NCI-H345 treated with DMSO at 0.1 percent for 48 hours (cell line): Measurements from ENCODE around the gene IL17RC.
"Not testable (repeated sequence)": the region's sequence is repeated elsewhere in the genome, so short reads cannot be mapped to it uniquely, and the experiment has no call there.

Source experiments
- DNase-seq: peaks from one replicate; lab custom pipeline; 2025; ENCODE audit not compliant: unreplicated experiment; lab: John Stamatoyannopoulos, UW

IL17RC gene, protein sequence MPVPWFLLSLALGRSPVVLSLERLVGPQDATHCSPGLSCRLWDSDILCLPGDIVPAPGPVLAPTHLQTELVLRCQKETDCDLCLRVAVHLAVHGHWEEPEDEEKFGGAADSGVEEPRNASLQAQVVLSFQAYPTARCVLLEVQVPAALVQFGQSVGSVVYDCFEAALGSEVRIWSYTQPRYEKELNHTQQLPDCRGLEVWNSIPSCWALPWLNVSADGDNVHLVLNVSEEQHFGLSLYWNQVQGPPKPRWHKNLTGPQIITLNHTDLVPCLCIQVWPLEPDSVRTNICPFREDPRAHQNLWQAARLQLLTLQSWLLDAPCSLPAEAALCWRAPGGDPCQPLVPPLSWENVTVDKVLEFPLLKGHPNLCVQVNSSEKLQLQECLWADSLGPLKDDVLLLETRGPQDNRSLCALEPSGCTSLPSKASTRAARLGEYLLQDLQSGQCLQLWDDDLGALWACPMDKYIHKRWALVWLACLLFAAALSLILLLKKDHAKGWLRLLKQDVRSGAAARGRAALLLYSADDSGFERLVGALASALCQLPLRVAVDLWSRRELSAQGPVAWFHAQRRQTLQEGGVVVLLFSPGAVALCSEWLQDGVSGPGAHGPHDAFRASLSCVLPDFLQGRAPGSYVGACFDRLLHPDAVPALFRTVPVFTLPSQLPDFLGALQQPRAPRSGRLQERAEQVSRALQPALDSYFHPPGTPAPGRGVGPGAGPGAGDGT

DNA sequence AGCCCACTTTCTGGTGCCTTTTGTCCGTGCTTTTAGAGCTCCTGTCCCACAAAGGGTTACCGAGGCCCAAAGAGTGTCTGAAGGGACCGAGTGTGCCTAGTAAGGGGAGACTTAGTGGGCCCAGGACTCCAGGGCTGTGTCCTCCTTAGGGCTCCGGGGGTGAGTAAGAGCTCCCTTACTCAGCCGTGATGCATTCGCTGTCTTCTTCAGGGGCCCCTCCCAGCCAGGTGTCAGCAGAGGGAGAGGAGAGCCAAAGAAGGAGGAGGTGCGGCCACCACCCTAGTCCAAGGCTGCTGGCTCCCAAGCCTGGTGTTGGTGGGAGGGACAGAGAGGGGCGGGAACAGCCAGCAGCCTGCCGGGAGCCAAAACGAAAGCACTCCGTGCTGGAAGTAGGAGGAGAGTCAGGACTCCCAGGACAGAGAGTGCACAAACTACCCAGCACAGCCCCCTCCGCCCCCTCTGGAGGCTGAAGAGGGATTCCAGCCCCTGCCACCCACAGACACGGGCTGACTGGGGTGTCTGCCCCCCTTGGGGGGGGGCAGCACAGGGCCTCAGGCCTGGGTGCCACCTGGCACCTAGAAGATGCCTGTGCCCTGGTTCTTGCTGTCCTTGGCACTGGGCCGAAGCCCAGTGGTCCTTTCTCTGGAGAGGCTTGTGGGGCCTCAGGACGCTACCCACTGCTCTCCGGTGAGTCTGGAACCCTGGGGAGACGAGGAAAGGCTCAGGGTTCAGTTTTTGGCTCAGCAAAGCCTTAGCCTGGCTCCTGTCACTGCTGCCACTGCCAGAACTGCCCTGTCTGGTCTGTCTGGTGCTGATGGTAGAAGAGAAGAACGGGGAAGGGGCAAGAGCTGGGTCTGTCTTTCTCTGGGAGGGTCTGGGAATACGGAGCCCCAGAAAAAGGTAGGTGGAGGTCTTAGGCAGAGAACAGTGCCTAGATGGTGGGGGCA, at the start of gene IL17RC:
Gene IL17RC, plus strand, starts transcription at position 365 of the 947 bp plus-strand sequence. Its CDS starts 218 bp downstream, at position 583.
- DNase-seq = peak; percentile 48

DNA sequence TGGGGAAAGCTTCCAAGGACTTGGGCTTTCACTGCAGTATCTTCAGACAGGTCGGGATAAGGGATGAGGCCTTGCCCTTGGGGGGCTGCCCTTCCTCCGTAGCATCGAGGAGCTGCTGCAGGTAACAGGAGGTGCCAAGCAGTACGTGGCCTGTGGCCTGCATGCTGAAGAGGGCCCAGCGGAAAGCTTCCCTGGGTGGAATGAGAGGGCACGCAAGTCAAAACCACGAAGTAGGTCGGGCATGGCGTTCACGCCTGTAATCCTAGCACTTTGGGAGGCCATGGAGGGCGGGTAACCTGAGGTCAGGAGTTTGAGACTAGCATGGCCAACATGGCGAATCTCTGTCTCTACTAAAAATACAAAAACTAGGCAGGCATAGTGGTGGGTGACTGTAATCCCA, 49.8 kb upstream of the IL17RC start:
- DNase-seq = no peak

DNA sequence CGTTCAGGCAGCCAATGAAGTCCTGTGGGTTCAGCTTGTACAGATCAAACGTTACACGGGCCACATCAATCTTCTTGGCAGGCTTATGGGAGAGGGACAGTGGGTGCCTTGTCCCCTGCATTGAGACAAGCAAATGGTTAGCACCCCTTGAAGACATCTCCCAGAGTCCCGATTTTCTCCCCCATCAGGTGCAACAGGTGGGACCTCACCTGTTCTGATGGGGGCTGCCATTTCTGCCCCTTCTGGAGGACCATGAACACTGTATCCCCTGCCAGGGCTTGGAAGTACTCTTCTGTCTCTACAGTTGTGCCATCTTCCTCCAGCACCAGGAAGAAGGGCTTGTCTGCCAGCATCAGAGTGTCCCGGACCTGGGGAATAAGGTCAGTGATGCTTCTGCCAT, 46.9 kb upstream of the IL17RC start:
- no peak for DNase-seq

DNA sequence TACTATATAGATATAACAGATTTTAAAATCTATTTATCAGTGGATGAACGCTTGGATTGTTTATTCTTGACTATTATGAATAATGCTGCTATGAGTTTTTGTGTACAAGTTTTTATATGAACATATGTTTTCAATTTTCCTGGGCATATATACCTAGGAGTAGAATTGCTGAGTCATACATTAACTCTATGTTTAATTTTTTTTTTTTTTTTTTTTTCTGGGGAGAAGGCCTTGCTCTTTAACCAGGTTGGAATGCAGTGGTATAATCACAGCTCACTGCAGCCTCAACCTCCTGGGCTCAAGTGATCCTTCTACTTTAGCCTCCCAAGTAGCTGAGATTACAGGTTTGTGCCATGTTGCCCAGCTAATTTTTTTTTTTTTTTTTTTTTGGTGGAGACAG, 45.9 kb upstream of the IL17RC start:
- DNase-seq = no peak

DNA sequence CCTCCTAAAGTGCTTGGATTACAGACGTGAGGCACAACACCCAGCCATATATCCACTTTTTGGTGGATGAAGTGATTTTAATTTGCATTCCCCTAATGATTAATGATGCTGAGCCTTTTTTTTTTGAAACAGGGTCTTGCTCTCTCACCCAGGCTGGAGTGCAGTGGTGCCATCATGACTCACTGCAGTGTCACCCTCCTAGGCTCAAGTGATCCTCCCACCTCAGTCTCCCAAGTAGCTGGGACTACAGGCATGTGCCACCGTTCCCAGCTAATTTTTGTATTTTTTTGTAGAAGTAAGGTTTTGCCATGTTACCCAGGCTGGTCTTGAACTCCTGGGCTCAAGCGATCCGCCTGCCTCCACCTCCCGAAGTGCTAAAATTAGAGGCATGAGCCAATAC, 44.8 kb upstream of the IL17RC start:
- DNase-seq = not testable (repeated sequence)

DNA sequence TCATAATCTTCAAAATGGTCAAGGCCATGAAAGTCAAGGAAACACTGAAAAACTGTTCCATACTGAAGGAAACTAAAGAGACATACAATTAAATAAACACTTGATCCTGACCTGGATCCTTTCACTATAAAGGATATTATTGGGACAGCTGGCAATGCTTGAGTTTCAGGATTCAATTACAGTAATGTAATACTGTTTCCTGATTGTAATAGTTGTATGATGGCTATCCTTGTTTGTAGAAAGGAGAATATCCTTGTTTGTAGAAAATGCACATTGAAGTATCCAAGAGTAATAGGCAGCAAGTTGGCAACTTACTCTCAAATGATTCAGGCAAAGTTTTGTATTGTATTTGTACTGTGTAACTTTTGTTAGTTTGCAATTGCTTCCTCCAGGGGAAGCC, 41.5 kb upstream of the IL17RC start:
- DNase-seq = no peak

DNA sequence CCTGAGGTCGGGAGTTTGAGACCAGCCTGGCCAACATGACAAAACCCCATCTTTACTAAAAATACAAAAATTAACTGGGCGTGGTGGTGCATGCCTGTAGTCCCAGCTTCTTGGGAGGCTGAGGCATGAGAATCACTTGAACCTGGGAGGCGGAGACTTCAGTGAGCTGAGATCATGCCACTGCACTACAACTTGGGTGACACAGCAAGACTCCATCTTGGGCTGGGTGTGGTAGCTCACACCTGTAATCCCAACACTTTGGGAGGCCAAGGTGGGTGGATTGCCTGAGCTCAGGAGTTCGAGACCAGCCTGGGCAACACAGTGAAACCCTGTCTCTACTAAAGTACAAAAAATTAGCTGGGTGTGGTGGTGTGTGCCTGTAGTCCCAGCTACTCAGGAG, 40.6 kb upstream of the IL17RC start:
- DNase-seq = not testable (repeated sequence)

DNA sequence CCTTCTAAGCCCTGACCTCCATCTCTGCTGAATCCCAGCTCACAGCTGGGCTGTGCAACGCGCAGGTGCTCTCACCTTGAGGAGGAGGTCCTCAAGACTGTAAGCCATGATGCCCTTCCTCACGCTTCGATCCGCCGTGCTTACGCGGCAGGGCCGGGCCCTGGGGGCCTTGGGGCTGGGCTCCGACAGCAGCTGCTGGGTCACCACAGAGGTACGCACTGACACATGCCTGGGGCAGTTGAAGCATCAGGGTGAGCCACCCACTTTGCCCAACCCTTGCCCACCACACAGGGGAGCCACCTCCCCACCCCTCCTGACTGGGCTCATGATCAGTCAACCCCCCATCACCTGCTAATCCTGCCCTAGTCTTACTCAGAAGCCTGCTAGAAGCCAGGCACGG, 39.9 kb upstream of the IL17RC start:
- no peak for DNase-seq

DNA sequence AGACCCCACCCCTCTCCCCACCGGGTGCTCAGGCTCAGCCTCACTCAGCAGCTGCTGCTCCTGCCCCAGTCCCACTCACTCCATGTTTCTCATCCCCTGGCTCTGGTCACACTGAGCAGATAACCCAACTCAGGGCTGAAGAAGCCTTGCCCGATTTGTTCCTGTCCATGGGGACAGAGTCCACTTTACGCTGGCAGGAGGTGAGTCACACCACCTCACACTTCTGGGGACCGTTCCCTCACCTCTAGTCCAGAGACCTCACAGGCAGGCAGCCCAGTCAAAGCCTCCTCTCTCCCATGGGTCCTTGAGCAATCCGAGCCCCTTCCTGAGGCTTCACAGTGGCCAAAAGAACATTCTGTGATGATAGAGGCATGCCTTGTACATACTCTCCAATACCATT, 38.2 kb upstream of the IL17RC start:
- DNase-seq = no peak

DNA sequence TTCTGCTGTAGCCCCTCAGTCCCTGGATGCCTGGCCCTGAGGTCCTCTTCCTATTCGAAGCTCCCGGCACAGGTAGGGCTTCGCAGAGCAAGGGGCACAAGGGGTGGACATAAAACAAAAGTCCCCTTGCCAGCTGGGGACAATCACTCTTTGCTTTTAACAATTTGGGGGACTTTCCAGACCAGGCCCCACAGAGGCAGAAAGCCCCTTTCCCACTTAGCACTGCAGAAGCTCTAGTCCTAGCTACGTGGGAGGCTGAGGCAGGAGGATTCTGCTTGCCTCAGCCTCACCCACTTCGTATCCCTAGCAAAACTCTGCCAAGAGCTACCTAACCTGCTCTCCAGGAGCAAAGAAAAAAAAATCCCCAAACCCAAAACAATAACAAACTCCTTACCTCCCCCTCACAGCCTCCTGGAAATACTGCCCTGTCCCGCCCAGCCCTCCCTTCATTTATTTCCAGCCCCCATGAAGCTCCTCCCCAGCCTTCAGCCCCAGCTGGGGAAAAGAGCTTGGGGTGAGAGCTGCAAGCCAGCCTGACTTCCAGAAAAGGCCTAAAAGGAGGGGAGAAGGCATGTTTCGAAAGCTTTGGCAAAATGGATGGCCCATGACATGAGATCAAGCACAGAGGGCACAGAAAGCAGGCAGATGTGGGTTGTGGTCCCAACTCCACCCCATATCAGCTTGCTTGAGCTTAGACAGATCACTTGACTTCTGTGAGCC, 36.9 kb upstream of the IL17RC start, which contains the start of gene CIDEC:
Gene CIDEC, minus strand, starts transcription at position 424 of the 720 bp plus-strand sequence. CDS start 1,767 bp downstream, outside the sequence.
- no peak for DNase-seq

DNA sequence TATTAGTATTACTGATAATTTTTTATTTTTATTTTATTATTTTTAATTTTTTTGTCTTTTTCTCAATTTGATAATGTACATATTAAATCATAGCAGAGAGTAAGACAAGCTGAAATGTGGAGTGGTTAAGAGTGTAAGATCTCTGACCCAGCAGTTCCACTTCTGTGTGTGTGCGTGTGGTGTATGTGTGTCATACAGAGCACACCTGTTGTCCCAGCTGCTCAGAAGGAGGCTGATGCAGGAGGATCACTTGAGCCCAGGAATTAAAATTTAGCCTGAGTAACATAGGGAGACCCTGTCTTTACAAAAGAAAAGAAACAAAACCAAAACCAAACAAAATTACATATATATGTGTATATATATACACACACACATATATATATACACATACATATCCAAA, 35.5 kb upstream of the IL17RC start:
- DNase-seq = no peak

DNA sequence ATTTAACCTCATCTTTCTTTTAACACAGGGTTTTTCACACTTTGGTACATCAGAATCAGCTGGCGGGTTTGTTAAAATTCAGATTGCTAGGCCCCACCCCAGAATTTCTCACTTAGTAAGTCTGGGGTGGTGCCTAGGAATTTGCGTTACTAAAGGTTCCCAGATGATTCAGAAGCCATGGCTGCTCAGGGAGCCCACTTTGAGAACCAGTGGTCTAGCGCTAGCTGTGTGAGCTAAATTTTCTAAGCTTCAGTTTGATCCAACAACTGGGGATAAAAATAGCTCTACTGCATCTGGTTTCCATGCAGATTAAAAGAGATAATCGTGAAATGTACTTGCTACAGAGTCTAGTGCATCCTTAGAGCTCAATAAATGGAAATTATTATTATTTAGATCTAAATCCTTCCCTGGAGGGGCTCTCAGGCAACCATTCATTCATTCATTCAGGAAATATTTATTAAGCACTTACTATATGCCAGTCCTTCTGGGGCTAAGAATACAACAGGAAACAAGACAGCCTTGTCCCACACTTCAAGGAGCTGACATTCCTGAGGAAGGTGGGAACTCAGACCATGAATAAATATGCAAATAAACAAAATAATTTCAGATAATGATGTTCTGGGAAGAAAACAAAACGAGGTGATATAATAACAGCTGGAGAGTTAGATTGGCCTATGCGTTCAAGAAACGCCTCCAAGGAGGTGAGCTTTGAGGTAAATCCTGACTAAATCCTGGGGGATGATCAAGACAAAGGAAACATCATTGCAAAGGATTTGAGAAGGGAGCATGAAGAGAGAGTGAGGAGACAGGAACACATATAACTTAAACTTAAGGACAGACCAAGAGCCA, 33.0 kb upstream of the IL17RC start:
- DNase-seq = no peak

DNA sequence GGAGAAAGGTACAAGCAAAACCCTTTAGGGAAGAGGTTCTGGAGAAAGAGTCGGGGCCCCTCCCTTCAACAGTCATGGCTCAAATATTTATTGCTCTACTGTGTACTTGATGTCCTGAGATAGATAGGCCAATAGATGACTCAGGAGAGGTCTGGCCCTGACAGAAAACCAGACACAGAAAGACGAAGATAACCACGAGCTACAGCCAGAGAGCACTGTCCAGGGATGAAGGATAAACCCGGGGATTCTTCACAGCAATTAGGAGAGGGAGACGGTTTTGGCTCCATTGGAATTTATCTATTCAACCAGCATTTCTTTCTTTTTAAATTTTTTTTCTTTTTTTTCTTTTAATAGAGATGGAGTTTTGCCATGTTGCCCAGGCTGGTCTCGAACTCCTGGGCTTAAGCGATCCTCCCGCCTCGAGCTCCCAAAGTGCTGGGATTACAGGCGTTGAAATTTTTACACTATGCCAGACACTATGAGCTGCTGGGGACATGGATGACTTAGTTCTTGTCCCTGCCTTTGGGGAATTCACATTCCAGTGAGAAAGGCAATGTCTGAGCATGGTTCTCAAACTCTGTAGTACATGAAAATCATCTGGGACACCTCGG, 32.2 kb upstream of the IL17RC start:
- DNase-seq = no peak

DNA sequence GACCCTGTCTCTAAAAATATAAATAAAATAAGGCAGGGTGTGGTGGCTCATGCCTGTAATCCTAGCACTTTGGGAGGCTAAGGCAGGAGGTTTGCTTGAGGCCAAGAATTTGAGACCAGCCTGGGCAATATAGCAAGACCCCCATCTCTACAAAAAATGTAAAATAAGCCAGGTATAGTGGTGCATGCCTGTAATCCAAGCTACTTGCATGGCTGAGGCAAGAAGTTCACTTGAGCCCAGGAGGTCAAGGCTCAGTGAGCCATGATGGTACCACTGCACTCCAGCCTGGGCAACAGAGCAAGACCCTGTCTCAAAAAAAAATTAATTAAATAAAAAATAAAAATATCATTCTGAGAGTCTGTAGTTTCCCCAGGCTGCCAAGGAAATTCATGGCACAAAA, 30.6 kb upstream of the IL17RC start:
- DNase-seq = no peak

DNA sequence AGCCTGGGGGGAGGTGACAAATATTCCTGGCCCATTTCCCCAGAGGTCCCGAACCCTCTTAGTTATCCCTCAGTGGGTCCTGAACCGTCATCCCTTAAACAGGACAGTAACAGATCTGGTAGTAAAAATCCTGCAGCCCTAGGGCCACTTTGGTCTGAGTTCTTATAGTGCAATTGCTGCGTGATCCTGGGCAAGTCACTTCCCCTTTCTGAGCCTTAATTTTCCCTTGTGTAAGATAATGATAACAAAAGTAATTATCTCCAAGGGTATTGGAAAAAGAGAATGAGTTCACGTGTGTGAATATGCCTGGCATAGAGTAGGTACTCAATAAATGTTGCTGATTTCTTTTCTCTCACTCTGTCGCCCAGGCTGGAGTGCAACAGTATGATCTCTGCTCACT, 29.4 kb upstream of the IL17RC start:
- no peak for DNase-seq

DNA sequence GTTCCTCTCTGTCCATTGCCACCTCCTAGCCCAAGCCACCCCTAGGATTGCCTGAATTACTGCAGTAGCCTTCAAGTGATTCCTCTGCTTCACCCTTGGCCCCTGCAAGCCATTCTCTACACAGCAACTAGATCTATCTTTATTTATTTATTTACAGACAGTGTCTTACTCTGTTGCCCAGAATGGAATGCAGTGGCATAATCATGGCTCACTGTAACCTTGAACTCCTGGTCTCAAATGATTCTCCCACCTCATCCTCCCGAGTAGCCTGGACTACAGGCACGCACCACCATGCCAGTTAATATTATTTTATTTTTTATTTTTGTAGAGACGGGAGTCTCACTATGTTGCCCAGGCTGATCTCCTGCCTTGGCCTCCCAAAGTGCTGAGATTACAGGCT, 28.4 kb upstream of the IL17RC start:
- no peak for DNase-seq

DNA sequence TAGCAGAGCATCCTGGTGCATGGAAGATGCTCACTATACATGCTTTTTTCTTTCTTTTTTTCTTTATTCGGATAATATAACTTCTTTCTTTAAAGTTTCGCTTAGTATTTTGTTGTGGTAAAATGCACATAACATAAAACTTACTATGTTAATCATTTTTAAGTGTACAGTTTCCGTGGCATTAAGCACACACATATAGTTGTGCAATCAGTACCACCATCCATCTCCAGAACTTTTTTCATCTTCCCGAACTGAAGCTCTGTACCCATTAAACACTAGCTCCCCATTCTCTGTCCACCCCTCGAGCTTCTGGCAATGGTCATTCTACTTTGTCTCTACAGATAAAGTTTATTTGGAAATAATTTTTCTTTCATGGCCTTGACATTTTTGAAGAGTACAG, 27.5 kb upstream of the IL17RC start:
- DNase-seq = no peak

DNA sequence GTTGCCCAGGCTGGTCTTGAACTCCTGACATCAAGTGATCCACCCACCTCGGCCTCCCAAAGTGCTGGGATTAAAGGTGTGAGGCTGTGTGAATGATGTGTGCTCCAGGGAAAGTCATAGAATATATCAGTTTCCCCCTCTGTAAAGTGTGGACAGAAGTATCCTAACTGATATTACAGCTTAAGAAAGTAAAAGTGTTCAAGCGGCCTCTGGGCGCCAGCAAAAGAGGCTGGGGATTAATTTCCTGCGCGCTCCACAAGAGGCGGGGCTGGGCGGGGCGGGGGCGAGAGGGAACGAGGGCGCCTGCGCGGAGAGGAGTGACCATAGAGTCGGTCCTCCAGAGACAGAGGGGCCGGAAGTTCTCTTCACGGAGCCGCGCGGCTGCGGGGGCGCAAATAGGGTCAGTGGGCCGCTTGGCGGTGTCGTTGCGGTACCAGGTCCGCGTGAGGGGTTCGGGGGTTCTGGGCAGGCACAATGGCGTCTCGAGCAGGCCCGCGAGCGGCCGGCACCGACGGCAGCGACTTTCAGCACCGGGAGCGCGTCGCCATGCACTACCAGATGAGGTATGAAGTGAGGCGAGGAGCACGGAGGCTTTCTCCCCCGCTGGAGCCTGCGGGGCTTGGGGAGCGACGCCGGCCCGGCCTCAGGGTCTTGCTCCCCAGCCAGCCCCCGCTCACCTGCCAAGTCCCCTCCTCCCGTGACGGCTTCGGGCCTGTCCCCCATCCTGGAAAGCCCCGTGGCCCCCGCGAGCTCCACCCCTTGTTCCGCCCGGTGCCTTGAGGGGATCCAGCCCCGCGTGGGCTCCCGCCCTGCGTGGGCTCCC, 26.4 kb upstream of the IL17RC start, which contains the start of gene JAGN1:
Gene JAGN1, plus strand, starts transcription at position 362 of the 823 bp plus-strand sequence. Its CDS starts 113 bp downstream, at position 475.
- DNase-seq = peak; percentile 43
